OCI-LY3 (cell line): ENCODE results near the gene RBM19.

Experiments
- H2AFZ ChIP-seq: fragments of 200-600, 300-600 bp; shearing (Covaris generic); 2 replicates; pipeline ENCODE4 v1.6.0; 2014; ENCODE audit warnings: antibody characterized with exemption, low read depth, low read length
- H3K27ac ChIP-seq: fragments of 200-600, 300-600 bp; sonication (generic); 2 replicates; pipeline ENCODE4 v1.5.1; 2014; ENCODE audit warnings: mild to moderate bottlenecking, low read length, moderate library complexity, mixed read lengths
- H3K27me3 ChIP-seq: fragments of 200-600, 300-600 bp; sonication (generic); 2 replicates; pipeline ENCODE4 v1.6.1; 2014; ENCODE audit warnings: low read depth, low read length, mixed read lengths
- H3K36me3 ChIP-seq: fragments of 200-600, 300-600 bp; sonication (generic); replicated peaks from 2 replicates; pipeline ENCODE3; 2014; ENCODE audit warnings: low read depth, low read length, mixed read lengths
- H3K4me1 ChIP-seq: fragments of 300-600, 200-600 bp; sonication (generic); 2 replicates; pipeline ENCODE4 v1.6.1; 2014; ENCODE audit warnings: low read length, mixed read lengths
- H3K4me2 ChIP-seq: fragments of 200-600, 300-600 bp; sonication (generic); 2 replicates; pipeline ENCODE4 v1.6.1; 2014; ENCODE audit warnings: low read length, mixed read lengths
- H3K4me3 ChIP-seq: fragments of 300-600, 200-600 bp; sonication (generic); 2 replicates; pipeline ENCODE4 v1.5.1; 2014; ENCODE audit warnings: antibody characterized with exemption, mild to moderate bottlenecking, low read length, moderate library complexity
- H3K79me2 ChIP-seq: fragments of 300-600, 200-600 bp; shearing (Covaris generic); 2 replicates; pipeline ENCODE4 v1.6.1; 2014; ENCODE audit warnings: mild to moderate bottlenecking, low read length, mixed read lengths
- H3K9ac ChIP-seq: fragments of 300-600, 200-600 bp; shearing (Covaris generic); 2 replicates; pipeline ENCODE4 v1.6.0; 2014; ENCODE audit warnings: mild to moderate bottlenecking, low read length, moderate library complexity
- H3K9me3 ChIP-seq: fragments of 200-600, 300-600 bp; shearing (Covaris generic); 2 replicates; pipeline ENCODE4 v1.6.1; 2014; ENCODE audit warnings: low read length, mixed read lengths; ENCODE audit not compliant: insufficient read depth
- H4K20me1 ChIP-seq: fragments of 200-600, 300-600 bp; sonication (generic); 2 replicates; pipeline ENCODE4 v1.6.1; 2016; ENCODE audit warnings: low read length, mixed read lengths; ENCODE audit not compliant: insufficient read depth
- EZH2phosphoT487 ChIP-seq: fragments of 200-600 bp; shearing (Covaris generic); IDR thresholded peaks from 2 replicates; pipeline ENCODE4 v1.6.1; 2018; ENCODE audit warnings: antibody characterized with exemption, mixed run types, low read depth
- TF ChIP-seq, protein P1 (sequence below): fragments of 200-600, 300-600 bp; sonication (generic); IDR thresholded peaks from 2 replicates; pipeline ENCODE4 v1.5.1; 2014; ENCODE audit warnings: antibody characterized with exemption, low read length, low read depth

Gene RBM19

GRCh38 chr12:113893221-113893620 is 72.9 kb downstream of the RBM19 start:
- no peak for TF ChIP-seq EZH2phosphoT487
- TF ChIP-seq, protein P1, sequence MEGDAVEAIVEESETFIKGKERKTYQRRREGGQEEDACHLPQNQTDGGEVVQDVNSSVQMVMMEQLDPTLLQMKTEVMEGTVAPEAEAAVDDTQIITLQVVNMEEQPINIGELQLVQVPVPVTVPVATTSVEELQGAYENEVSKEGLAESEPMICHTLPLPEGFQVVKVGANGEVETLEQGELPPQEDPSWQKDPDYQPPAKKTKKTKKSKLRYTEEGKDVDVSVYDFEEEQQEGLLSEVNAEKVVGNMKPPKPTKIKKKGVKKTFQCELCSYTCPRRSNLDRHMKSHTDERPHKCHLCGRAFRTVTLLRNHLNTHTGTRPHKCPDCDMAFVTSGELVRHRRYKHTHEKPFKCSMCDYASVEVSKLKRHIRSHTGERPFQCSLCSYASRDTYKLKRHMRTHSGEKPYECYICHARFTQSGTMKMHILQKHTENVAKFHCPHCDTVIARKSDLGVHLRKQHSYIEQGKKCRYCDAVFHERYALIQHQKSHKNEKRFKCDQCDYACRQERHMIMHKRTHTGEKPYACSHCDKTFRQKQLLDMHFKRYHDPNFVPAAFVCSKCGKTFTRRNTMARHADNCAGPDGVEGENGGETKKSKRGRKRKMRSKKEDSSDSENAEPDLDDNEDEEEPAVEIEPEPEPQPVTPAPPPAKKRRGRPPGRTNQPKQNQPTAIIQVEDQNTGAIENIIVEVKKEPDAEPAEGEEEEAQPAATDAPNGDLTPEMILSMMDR: no peak
- Histone ChIP-seq H4K20me1 (no peaks in the 10 kb centered on the region), H3K9me3 (no peaks in the 10 kb centered on the region), H3K4me2 (no peak overlapping the region), H3K4me3 (no peak overlapping the region), H3K27me3 (no peaks in the 10 kb centered on the region), H3K27ac (no peak overlapping the region), H3K36me3 (no peaks in the 10 kb centered on the region), H3K79me2 (no peaks in the 10 kb centered on the region), H2AFZ (no peak overlapping the region), H3K9ac (no peak overlapping the region), H3K4me1 (no peaks in the 10 kb centered on the region)

DNA sequence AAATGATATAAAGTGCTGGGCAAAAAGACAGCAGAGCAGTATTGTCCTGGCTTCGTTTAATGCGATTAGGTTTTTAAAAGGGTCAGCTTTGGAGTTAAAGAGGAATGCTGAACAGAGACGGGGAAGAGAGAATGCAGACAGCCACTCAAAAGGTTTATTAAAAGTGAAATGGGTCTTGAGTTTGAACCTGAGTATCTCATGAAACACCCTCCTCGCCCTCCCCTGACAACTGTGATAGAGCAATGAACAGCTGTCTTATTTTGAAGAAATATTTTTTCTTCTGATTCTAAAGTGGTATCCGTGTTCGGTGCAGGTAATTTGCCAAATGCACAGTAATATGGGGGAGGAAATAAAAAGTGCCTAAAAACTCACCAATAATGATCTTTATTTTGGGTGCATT is 73.6 kb downstream of the RBM19 start:
- no peak overlapping the region for H3K4me2 ChIP-seq
- TF ChIP-seq EZH2phosphoT487: no peak
- TF ChIP-seq, protein P1: no peak

GRCh38 chr12:113891739-113892520 is 74.2 kb downstream of the RBM19 start:
- H3K27ac ChIP-seq: no peak overlapping the region
- H3K4me3 ChIP-seq: no peak overlapping the region
- no peak overlapping the region for H3K4me2 ChIP-seq
- H4K20me1 ChIP-seq: no peaks in the 10 kb centered on the region
- H2AFZ ChIP-seq: no peak overlapping the region
- no peaks in the 10 kb centered on the region for H3K79me2 ChIP-seq
- TF ChIP-seq, protein P1: no peak
- no peak for TF ChIP-seq EZH2phosphoT487
- H3K9me3 ChIP-seq: no peaks in the 10 kb centered on the region
- H3K27me3 ChIP-seq: no peaks in the 10 kb centered on the region
- H3K36me3 ChIP-seq: no peaks in the 10 kb centered on the region
- no peak overlapping the region for H3K9ac ChIP-seq
- no peaks in the 10 kb centered on the region for H3K4me1 ChIP-seq

More for the DNA sequence above, 73.6 kb downstream of the RBM19 start:
- H3K27me3 ChIP-seq: no peaks in the 10 kb centered on the region
- H3K9me3 ChIP-seq: no peaks in the 10 kb centered on the region
- no peaks in the 10 kb centered on the region for H3K4me1 ChIP-seq
- no peak overlapping the region for H3K27ac ChIP-seq
- no peak overlapping the region for H2AFZ ChIP-seq
- H3K79me2 ChIP-seq: no peaks in the 10 kb centered on the region
- no peak overlapping the region for H3K9ac ChIP-seq
- H4K20me1 ChIP-seq: no peaks in the 10 kb centered on the region
- H3K36me3 ChIP-seq: no peaks in the 10 kb centered on the region
- no peak overlapping the region for H3K4me3 ChIP-seq

DNA sequence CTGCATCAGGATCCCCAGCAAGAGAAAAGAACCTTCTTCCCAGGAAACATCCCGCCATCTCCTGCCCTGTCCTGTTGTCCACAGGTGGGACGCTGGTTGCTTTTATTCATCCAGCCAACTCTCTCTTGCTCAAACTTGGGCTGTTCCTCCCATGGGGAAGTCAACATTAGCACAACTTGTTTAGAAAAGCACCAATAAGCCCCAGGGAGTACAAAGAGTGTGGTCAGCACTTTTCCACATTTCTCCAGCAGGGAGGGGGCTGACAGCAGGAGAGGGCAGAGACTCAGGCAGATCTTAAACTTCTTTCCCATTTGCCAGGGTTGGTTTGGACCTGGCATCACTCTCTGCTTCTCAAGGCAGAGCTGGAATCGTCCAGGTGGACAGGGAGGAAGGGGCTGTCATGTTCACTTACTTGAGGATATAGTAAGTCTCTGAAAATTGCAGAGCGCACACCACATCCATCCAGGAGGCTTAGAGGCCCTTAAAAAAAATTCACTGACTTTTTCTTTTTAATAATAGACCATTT is 74.9 kb downstream of the RBM19 start:
- Histone ChIP-seq H3K4me2 (no peak overlapping the region), H3K4me1 (no peaks in the 10 kb centered on the region)

More for the DNA sequence above, 74.9 kb downstream of the RBM19 start:
- Histone ChIP-seq H3K79me2 (no peaks in the 10 kb centered on the region), H3K27me3 (no peaks in the 10 kb centered on the region), H3K27ac (no peak overlapping the region), H3K36me3 (no peaks in the 10 kb centered on the region), H3K9ac (no peak overlapping the region), H2AFZ (no peak overlapping the region), H3K9me3 (no peaks in the 10 kb centered on the region), H3K4me3 (no peak overlapping the region), H4K20me1 (no peaks in the 10 kb centered on the region)
- TF ChIP-seq, protein P1: no peak
- TF ChIP-seq EZH2phosphoT487: no peak
